ENCODE results near the gene PTRHD1. TPM values are rescaled to one million over a fixed set of nuclear protein-coding genes. Genes with fewer than 3 reads are reported as not detected.

Gene PTRHD1
- total RNA-seq, 1 experiment from 2014 or later: 33.4 TPM

DNA sequence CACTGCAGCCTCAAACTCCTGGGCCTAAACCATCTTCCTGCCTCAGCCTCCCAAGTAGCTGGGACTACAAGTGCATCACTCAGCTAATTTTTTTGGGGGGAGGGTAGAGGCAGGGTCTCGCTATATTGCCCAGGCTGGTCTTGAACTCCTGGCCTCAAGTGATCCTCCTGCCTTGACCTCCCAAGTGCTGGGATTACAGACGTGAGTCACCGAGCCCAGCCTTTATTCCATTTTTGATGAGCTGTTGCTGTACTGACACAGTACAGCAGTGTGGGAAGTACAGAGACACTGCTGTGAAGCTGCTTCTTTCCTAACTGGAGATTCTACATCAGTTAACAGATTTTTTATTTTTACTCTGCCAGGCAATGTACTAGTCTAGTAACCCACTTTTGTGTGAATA lies 18.8 kb downstream of the PTRHD1 start:
- BruUV-seq (replicated peaks): no TSS peak
- H3K27me3 ChIP-seq (replicated peaks; ENCODE audit: insufficient read depth, low read depth, low read length, poor library complexity): no peaks in the 10 kb centered on the region
- no peaks in the 10 kb centered on the region for H3K4me1 ChIP-seq (ENCODE audit: insufficient read depth, low read length, poor library complexity, severe bottlenecking)
- DNase-seq (ENCODE audit: low spot score): no peak
- ChIA-PET CTCF (no interaction called here), POLR2A (ENCODE audit: low non-redundant PET) (no interaction called here)
- no peak overlapping the region for H3K4me3 ChIP-seq (ENCODE audit: low read depth, low read length, poor library complexity, severe bottlenecking)
- no peaks in the 10 kb centered on the region for H3K9me3 ChIP-seq (ENCODE audit: low read depth, low read length, poor library complexity, severe bottlenecking)
- TF ChIP-seq, protein P1, sequence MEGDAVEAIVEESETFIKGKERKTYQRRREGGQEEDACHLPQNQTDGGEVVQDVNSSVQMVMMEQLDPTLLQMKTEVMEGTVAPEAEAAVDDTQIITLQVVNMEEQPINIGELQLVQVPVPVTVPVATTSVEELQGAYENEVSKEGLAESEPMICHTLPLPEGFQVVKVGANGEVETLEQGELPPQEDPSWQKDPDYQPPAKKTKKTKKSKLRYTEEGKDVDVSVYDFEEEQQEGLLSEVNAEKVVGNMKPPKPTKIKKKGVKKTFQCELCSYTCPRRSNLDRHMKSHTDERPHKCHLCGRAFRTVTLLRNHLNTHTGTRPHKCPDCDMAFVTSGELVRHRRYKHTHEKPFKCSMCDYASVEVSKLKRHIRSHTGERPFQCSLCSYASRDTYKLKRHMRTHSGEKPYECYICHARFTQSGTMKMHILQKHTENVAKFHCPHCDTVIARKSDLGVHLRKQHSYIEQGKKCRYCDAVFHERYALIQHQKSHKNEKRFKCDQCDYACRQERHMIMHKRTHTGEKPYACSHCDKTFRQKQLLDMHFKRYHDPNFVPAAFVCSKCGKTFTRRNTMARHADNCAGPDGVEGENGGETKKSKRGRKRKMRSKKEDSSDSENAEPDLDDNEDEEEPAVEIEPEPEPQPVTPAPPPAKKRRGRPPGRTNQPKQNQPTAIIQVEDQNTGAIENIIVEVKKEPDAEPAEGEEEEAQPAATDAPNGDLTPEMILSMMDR (conservative IDR thresholded peaks at IDR 0.05; ENCODE audit: low read depth, low read length): no peak
- intact Hi-C loops (cut with micrococcal nuclease; ENCODE audit: unreplicated experiment): no loop called here
- H3K36me3 ChIP-seq (ENCODE audit: insufficient read depth, low read length, poor library complexity, severe bottlenecking): peaks cover 7% of the 10 kb centered on the region
- no peak overlapping the region for H3K27ac ChIP-seq (ENCODE audit: low read depth, low read length, poor library complexity, severe bottlenecking)

DNA sequence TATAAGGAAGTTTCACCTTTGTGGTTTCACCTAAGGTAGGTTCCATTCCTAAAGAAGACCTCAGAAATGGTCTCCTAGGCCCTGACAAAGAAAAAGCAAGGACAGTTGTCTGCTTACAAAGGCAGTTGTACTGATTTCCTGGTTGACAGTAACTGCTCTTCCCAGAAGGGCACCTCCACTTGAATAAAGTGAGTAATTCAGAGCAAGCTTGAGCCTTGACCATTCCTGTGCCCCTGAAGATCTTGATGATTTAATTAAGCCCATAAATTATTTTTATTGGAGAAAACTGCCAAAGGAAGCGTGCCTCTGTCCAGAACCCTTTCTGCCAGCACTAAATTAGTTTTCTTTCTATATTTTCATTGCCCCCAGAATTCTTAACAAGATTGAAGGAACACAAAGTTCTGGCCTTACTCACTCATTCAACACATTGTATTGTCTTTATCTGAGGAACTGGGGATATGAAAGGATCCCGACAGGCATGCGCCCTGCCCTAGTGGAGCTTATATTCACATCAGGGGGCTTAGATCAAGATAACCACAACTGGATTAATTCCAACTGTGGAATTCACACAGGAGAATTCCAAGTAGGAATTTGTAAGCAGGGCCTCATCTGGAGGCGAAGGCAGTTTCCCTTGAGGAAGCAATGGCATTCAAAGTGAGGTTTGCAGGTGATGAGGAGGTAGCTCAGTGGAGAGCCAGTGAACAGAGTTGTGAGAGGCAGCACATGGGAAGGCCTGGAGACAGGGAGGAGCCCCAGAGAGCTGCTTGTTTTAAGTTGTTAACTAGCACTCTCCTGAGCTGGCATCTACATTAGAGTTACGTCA lies 21.2 kb downstream of the PTRHD1 start:
- ChIA-PET POLR2A (ENCODE audit: low non-redundant PET) (no interaction called here), CTCF (no interaction called here)
- no peak for DNase-seq (ENCODE audit: low spot score)
- no peaks in the 10 kb centered on the region for H3K27me3 ChIP-seq (replicated peaks; ENCODE audit: insufficient read depth, low read depth, low read length, poor library complexity)
- H3K27ac ChIP-seq (ENCODE audit: low read depth, low read length, poor library complexity, severe bottlenecking): no peak overlapping the region
- H3K36me3 ChIP-seq (ENCODE audit: insufficient read depth, low read length, poor library complexity, severe bottlenecking): peaks cover 10% of the 10 kb centered on the region
- H3K4me1 ChIP-seq (ENCODE audit: insufficient read depth, low read length, poor library complexity, severe bottlenecking): no peaks in the 10 kb centered on the region
- BruUV-seq (replicated peaks): no TSS peak
- TF ChIP-seq, protein P1 (conservative IDR thresholded peaks at IDR 0.05; ENCODE audit: low read depth, low read length): no peak
- no peak for TF ChIP-seq EZH2 (IDR thresholded peaks at IDR 0.05; ENCODE audit: borderline replicate concordance, low read depth, low read length, poor library complexity, severe bottlenecking)
- H3K4me3 ChIP-seq (ENCODE audit: low read depth, low read length, poor library complexity, severe bottlenecking): no peak overlapping the region
- intact Hi-C loops (cut with micrococcal nuclease; ENCODE audit: unreplicated experiment): no loop called here
- H3K9me3 ChIP-seq (ENCODE audit: low read depth, low read length, poor library complexity, severe bottlenecking): no peaks in the 10 kb centered on the region

DNA sequence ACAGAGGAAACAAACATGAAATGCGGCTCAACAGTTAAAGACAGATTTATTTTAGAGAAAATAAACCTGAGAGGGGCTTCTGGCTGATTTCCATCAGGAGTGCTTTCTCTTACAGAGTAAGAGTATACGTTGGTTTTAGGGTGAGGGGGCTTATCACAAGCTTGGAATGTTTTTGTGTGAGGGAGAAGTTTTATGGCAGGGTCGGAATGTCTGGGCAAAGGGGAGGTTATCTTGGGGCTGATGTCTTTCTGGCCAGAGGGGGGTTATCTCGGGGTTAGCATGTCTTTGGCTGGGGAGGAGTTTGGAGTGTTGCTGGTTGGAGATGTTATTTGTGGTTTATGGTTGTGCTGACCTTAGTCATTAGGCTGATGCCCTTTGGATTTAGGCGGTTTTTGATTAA lies 22.1 kb downstream of the PTRHD1 start:
- Histone ChIP-seq H3K4me1 (ENCODE audit: insufficient read depth, low read length, poor library complexity, severe bottlenecking) (no peaks in the 10 kb centered on the region), H3K27me3 (replicated peaks; ENCODE audit: insufficient read depth, low read depth, low read length, poor library complexity) (no peaks in the 10 kb centered on the region), H3K27ac (ENCODE audit: low read depth, low read length, poor library complexity, severe bottlenecking) (no peak overlapping the region), H3K9me3 (ENCODE audit: low read depth, low read length, poor library complexity, severe bottlenecking) (no peaks in the 10 kb centered on the region), H3K4me3 (ENCODE audit: low read depth, low read length, poor library complexity, severe bottlenecking) (no peak overlapping the region), H3K36me3 (ENCODE audit: insufficient read depth, low read length, poor library complexity, severe bottlenecking) (peaks cover 10% of the 10 kb centered on the region)
- no TSS peak for BruUV-seq (replicated peaks)
- POLR2A ChIA-PET (ENCODE audit: low non-redundant PET): no interaction called here
- CTCF ChIA-PET: no interaction called here
- intact Hi-C loops (cut with micrococcal nuclease; ENCODE audit: unreplicated experiment): no loop called here
- TF ChIP-seq EZH2 (IDR thresholded peaks at IDR 0.05; ENCODE audit: borderline replicate concordance, low read depth, low read length, poor library complexity, severe bottlenecking): no peak
- TF ChIP-seq, protein P1 (conservative IDR thresholded peaks at IDR 0.05; ENCODE audit: low read depth, low read length): no peak
- DNase-seq (ENCODE audit: low spot score): no peak
